GM12878 (cell line): ENCODE data around the gene POLR3K. TPM values are rescaled to one million over a fixed set of nuclear protein-coding genes. Genes with fewer than 3 reads are reported as not detected.

Source experiments
- BCLAF1 ChIP-seq: fragments of 450-650 bp; IDR thresholded peaks from 2 replicates; pipeline ENCODE4 v1.6.1; 2017; ENCODE audit warnings: antibody characterized with exemption, mild to moderate bottlenecking, moderate library complexity
- CHD2 ChIP-seq: IDR thresholded peaks from 2 replicates; pipeline ENCODE4 v1.6.1; 2011; ENCODE audit warnings: low read depth, low read length, improper control_type of control experiment, borderline replicate concordance
- CREM ChIP-seq: IDR thresholded peaks from 2 replicates; pipeline ENCODE4 v1.6.1; 2014; ENCODE audit warnings: antibody characterized with exemption, low read depth
- EZH2 ChIP-seq: IDR thresholded peaks from 2 replicates; pipeline ENCODE4 v1.6.1; 2012; ENCODE audit warnings: low read depth, mild to moderate bottlenecking, control low read depth, inconsistent platforms, low read length, borderline replicate concordance; ENCODE audit not compliant: control insufficient read depth
- FOS ChIP-seq: IDR thresholded peaks from 3 replicates; pipeline ENCODE4 v1.6.1; 2011; ENCODE audit warnings: borderline replicate concordance; ENCODE audit not compliant: insufficient read length; ENCODE audit errors: extremely low read depth
- GATAD2B ChIP-seq: fragments of 450-650 bp; conservative IDR thresholded peaks from 2 replicates; pipeline ENCODE4 v1.6.1; 2017; ENCODE audit warnings: low read depth, mild to moderate bottlenecking, moderate library complexity
- HCFC1 ChIP-seq: fragments of 150-350 bp; IDR thresholded peaks from 2 replicates; pipeline ENCODE4 v1.6.1; 2014; ENCODE audit warnings: low read length
- IRF3 ChIP-seq: fragments of 450-650 bp; IDR thresholded peaks from 2 replicates; pipeline ENCODE4 v1.6.1; 2014; ENCODE audit warnings: mild to moderate bottlenecking
- MEF2A ChIP-seq: IDR thresholded peaks from 2 replicates; pipeline ENCODE4 v1.6.1; 2011; ENCODE audit warnings: low read depth, mild to moderate bottlenecking, low read length, moderate library complexity; ENCODE audit not compliant: insufficient read depth
- MYB ChIP-seq: fragments of 150-350 bp; IDR thresholded peaks from 2 replicates; pipeline ENCODE4 v1.6.1; 2014; ENCODE audit warnings: mild to moderate bottlenecking, low read depth, low read length, borderline replicate concordance
- MYC ChIP-seq: IDR thresholded peaks from 2 replicates; pipeline ENCODE4 v1.6.1; 2011; ENCODE audit warnings: mild to moderate bottlenecking, low read length, moderate library complexity, inconsistent platforms; ENCODE audit not compliant: insufficient read depth, insufficient replicate concordance, insufficient read length, severe bottlenecking
- NBN ChIP-seq: fragments of 450-650 bp; IDR thresholded peaks from 2 replicates; pipeline ENCODE4 v1.6.1; 2016
- NR2C2 ChIP-seq: IDR thresholded peaks from 2 replicates; pipeline ENCODE4 v1.6.1; 2011; ENCODE audit warnings: borderline replicate concordance, low read depth; ENCODE audit not compliant: control insufficient read depth, insufficient read length
- PBX3 ChIP-seq: IDR thresholded peaks from 2 replicates; pipeline ENCODE4 v1.6.1; 2011; ENCODE audit warnings: mild to moderate bottlenecking, low read depth, low read length, moderate library complexity; ENCODE audit not compliant: insufficient replicate concordance
- PML ChIP-seq: IDR thresholded peaks from 2 replicates; pipeline ENCODE4 v1.6.1; 2012; ENCODE audit warnings: low read length, inconsistent platforms
- POLR2A ChIP-seq: IDR thresholded peaks from 2 replicates; pipeline ENCODE4 v1.6.1; 2011; ENCODE audit warnings: low read depth, mild to moderate bottlenecking, low read length
- POLR2AphosphoS2 ChIP-seq: IDR thresholded peaks from 2 replicates; pipeline ENCODE4 v1.6.1; 2011; ENCODE audit warnings: low read depth, mild to moderate bottlenecking, low read length, improper control_type of control experiment, moderate library complexity
- SPI1 ChIP-seq: IDR thresholded peaks from 2 replicates; pipeline ENCODE4 v1.6.1; 2011; ENCODE audit warnings: low read depth, mild to moderate bottlenecking, low read length, moderate library complexity, borderline replicate concordance; ENCODE audit not compliant: insufficient read depth
- TAF1 ChIP-seq: IDR thresholded peaks from 2 replicates; pipeline ENCODE4 v1.6.1; 2011; ENCODE audit warnings: mild to moderate bottlenecking, low read depth, low read length, borderline replicate concordance
- TCF7 ChIP-seq: IDR thresholded peaks from 2 replicates; pipeline ENCODE4 v1.6.1; 2014; ENCODE audit warnings: antibody characterized with exemption, borderline replicate concordance
- ZBTB40 ChIP-seq: fragments of 450-650 bp; IDR thresholded peaks from 2 replicates; pipeline ENCODE4 v1.6.1; 2016; ENCODE audit warnings: mild to moderate bottlenecking, moderate library complexity, borderline replicate concordance
- ZSCAN29 ChIP-seq: fragments of 450-650 bp; IDR thresholded peaks from 2 replicates; pipeline ENCODE4 v1.6.1; 2017; ENCODE audit warnings: mild to moderate bottlenecking, moderate library complexity
- ZZZ3 ChIP-seq: IDR thresholded peaks from 2 replicates; pipeline ENCODE4 v1.6.1; 2011; ENCODE audit warnings: low read depth; ENCODE audit not compliant: control insufficient read depth, insufficient read length
- polyA plus RNA-seq, 11 experiments: library from polyadenylated mRNA; depleted of rRNA in 4 of 11; unstranded in 6 of 11; stranded (reverse) in 5 of 11; fragments of >200 nt; fragmentation: Nextera tagmentation in 4 of 11; fragmentation: Illumina TruSeq in 1 of 11; extraction: Ambion mirVana in 4 of 11; extraction: Trizol in 1 of 11; gene quantifications; 1 replicate in 1 of 11; 2 replicates in 10 of 11; pipeline versions ENCODE4 v1.2.1 to v1.2.3, GENCODE V29; 2011 to 2016; ENCODE audit warnings: inconsistent platforms in 2 of 11, missing spikeins in 2 of 11, low read depth in 1 of 11
- total RNA-seq, 4 experiments: library from RNA; depleted of rRNA in 3 of 4; stranded (reverse); fragments of >200 nt in 3 of 4; fragmentation: Illumina TruSeq in 1 of 4; extraction: Trizol in 1 of 4; gene quantifications; 2 replicates each; pipeline versions ENCODE4 v1.2.1 to v1.2.3, GENCODE V29; 2013 to 2021

Gene POLR3K
- total and polyA plus RNA-seq, 10 of the 15 experiments (the other 5 are each of a cell fraction or from before 2014, with no cell fraction given): 25.3 to 222 (median 64.0) TPM

GRCh38 chr16:96935-97381 lies 43.5 kb upstream of the POLR3K start (continued):
- TF ChIP-seq TAF1 (no peak), GATAD2B (peak; percentile 41; the same call in 1 of the 2 replicates), BCLAF1 (no peak), POLR2AphosphoS2 (no peak), MEF2A (no peak), NR2C2 (no peak), CREM (peak; percentile 49; the same call in 1 of the 2 replicates), FOS (no peak), EZH2 (no peak), PBX3 (no peak), POLR2A (peak; percentile 58), NBN (peak; percentile 63; the same call in 1 of the 2 replicates), ZBTB40 (no peak), PML (no peak), ZSCAN29 (no peak), HCFC1 (no peak), TCF7 (no peak), SPI1 (no peak), CHD2 (peak; percentile 57; the same call in 1 of the 2 replicates), IRF3 (no peak), MYB (no peak), ZZZ3 (no peak), MYC (no peak)
